AG09309 (cell line): ENCODE data around the gene CHST14.

ENCODE experiments used
- DNase-seq: peaks from one replicate; pipeline ENCODE4 v3.0.0-alpha.2; 2010; ENCODE audit warnings: low read depth
- H3K4me3 ChIP-seq: 2 replicates; pipeline ENCODE4 v1.5.1; 2011; ENCODE audit warnings: mild to moderate bottlenecking, low read depth, low read length, moderate library complexity; ENCODE audit not compliant: control insufficient read depth
- CTCF ChIP-seq: IDR thresholded peaks from 2 replicates; pipeline ENCODE4 v1.5.1; 2011; ENCODE audit warnings: mild to moderate bottlenecking, low read depth, low read length, inconsistent platforms; ENCODE audit not compliant: insufficient read depth, control insufficient read depth; ENCODE audit errors: missing control alignments

The CHST14 gene

GRCh38 chr15:40463279-40463678 is 7.5 kb upstream of the CHST14 start:
- H3K4me3 ChIP-seq = no peak overlapping the region
- TF ChIP-seq CTCF = no peak
- no peak for DNase-seq

- no peak for DNase-seq
- no peak for TF ChIP-seq CTCF
- no peak overlapping the region for H3K4me3 ChIP-seq
Measured at GRCh38 chr15:40463886-40464545, 6.8 kb upstream of the CHST14 start.

GRCh38 chr15:40464595-40465185 is 6.1 kb upstream of the CHST14 start:
- H3K4me3 ChIP-seq = no peak overlapping the region
- no peak for DNase-seq
- TF ChIP-seq CTCF = no peak

- DNase-seq = no peak
- no peak overlapping the region for H3K4me3 ChIP-seq
- no peak for TF ChIP-seq CTCF
Measured at GRCh38 chr15:40465939-40466338, 4.8 kb upstream of the CHST14 start.

GRCh38 chr15:40466426-40467260 is 4.1 kb upstream of the CHST14 start:
- TF ChIP-seq CTCF = no peak
- DNase-seq = no peak

GRCh38 chr15:40467261-40467615 is 3.5 kb upstream of the CHST14 start:
- DNase-seq = no peak
- TF ChIP-seq CTCF = no peak
- no peak overlapping the region for H3K4me3 ChIP-seq

More at GRCh38 chr15:40466426-40467260, 4.1 kb upstream of the CHST14 start:
- no peak overlapping the region for H3K4me3 ChIP-seq
